DOHH2 (cell line): ENCODE measurements around the gene ZYX.

ENCODE experiments used
- CTCF ChIP-seq: fragments of 200-600 bp; sonication (generic); IDR thresholded peaks from one replicate; pipeline ENCODE4 v1.5.1; 2014; ENCODE audit warnings: antibody characterized with exemption, mild to moderate bottlenecking, low read depth, low read length; ENCODE audit not compliant: poor library complexity, severe bottlenecking
- EZH2phosphoT487 ChIP-seq: fragments of 200-600 bp; sonication (generic); IDR thresholded peaks from 2 replicates; pipeline ENCODE4 v1.6.1; 2017; ENCODE audit warnings: borderline replicate concordance, mild to moderate bottlenecking, antibody characterized with exemption, low read length, moderate library complexity, mixed read lengths

GRCh38 chr7:143334244-143334643, 46.9 kb upstream of the ZYX start:
- no peak for TF ChIP-seq CTCF
- TF ChIP-seq EZH2phosphoT487, result no peak
